CD14-positive monocyte (primary cell): ENCODE results near the gene RALBP1. TPM values are rescaled to one million over a fixed set of nuclear protein-coding genes. Genes with fewer than 3 reads are reported as not detected.

ENCODE experiments used
- DNase-seq, 3 donors: peaks; one replicate each; pipeline ENCODE4 v3.0.0-alpha.2; 2011 to 2022
- H2AFZ ChIP-seq: 2 replicates; pipeline ENCODE4 v1.6.0; 2012; ENCODE audit warnings: mild to moderate bottlenecking, low read depth, low read length, inconsistent platforms; ENCODE audit not compliant: insufficient read depth, poor library complexity, severe bottlenecking
- H3K27ac ChIP-seq, 2 donors: 1 replicate in 1 of 2; 2 replicates in 1 of 2; pipeline ENCODE4 v1.5.1; 2012 to 2013; ENCODE audit warnings: low read length in 2 of 2, control low read depth in 1 of 2, inconsistent platforms in 1 of 2, low read depth in 1 of 2, mild to moderate bottlenecking in 1 of 2
- H3K27me3 ChIP-seq, 2 donors: one replicate each; pipeline versions ENCODE4 v1.6.0 to v1.6.1; 2011 to 2013; ENCODE audit warnings: low read length in 2 of 2; ENCODE audit not compliant: control insufficient read depth in 2 of 2, insufficient read depth in 2 of 2
- H3K36me3 ChIP-seq, 2 donors: replicated peaks in 1 of 2; 1 replicate in 1 of 2; 2 replicates in 1 of 2; pipeline versions ENCODE4 v1.5.1 to v1.6.1; 2012 to 2013; ENCODE audit warnings: low read length in 2 of 2, control low read depth in 1 of 2, inconsistent platforms in 1 of 2, mild to moderate bottlenecking in 1 of 2; ENCODE audit not compliant: insufficient read depth in 2 of 2, control insufficient read depth in 1 of 2
- H3K4me1 ChIP-seq, 2 donors: 1 replicate in 1 of 2; 2 replicates in 1 of 2; pipeline versions ENCODE4 v1.5.1 to v1.6.1; 2012 to 2013; ENCODE audit warnings: low read length in 2 of 2, control low read depth in 1 of 2, inconsistent platforms in 1 of 2, mild to moderate bottlenecking in 1 of 2, moderate library complexity in 1 of 2; ENCODE audit not compliant: insufficient read depth in 2 of 2, control insufficient read depth in 1 of 2
- H3K4me2 ChIP-seq: replicated peaks from 2 replicates; pipeline ENCODE3; 2012; ENCODE audit warnings: low read length, moderate library complexity, mild to moderate bottlenecking; ENCODE audit not compliant: poor library complexity, severe bottlenecking; ENCODE audit errors: extremely low read depth
- H3K4me3 ChIP-seq, 3 experiments: fragments of 200-600 bp in 1 of 3; sonication (generic) in 1 of 3; replicated peaks in 1 of 3; 1 replicate in 2 of 3; 2 replicates in 1 of 3; pipeline ENCODE4 v1.5.1; 2011 to 2013; ENCODE audit warnings: low read length in 3 of 3, mild to moderate bottlenecking in 3 of 3, control low read depth in 2 of 3, low read depth in 2 of 3, inconsistent platforms in 1 of 3, moderate library complexity in 1 of 3
- H3K79me2 ChIP-seq: 2 replicates; pipeline ENCODE4 v1.6.0; 2012; ENCODE audit warnings: mild to moderate bottlenecking, control low read depth, inconsistent platforms, low read length, moderate library complexity; ENCODE audit not compliant: insufficient read depth
- H3K9ac ChIP-seq: 2 replicates; pipeline ENCODE4 v1.6.0; 2017; ENCODE audit warnings: low read length, mild to moderate bottlenecking; ENCODE audit not compliant: insufficient read depth, poor library complexity, severe bottlenecking
- H3K9me3 ChIP-seq, 2 donors: replicated peaks in 1 of 2; 1 replicate in 1 of 2; 2 replicates in 1 of 2; pipeline versions ENCODE4 v1.5.1 to v1.6.1; 2012 to 2013; ENCODE audit warnings: low read length in 2 of 2, control low read depth in 1 of 2; ENCODE audit not compliant: control insufficient read depth in 1 of 2, insufficient read depth in 1 of 2
- H4K20me1 ChIP-seq: 2 replicates; pipeline ENCODE4 v1.6.0; 2012; ENCODE audit warnings: mild to moderate bottlenecking, low read length, control low read depth, moderate library complexity; ENCODE audit not compliant: insufficient read depth
- H3K27ac Mint-ChIP-seq, 7 donors: one replicate each; pipeline ENCODE4 v1.8.0; 2020; ENCODE audit warnings: mild to moderate bottlenecking in 7 of 7, mixed read lengths in 7 of 7, moderate library complexity in 6 of 7, inconsistent platforms in 2 of 7
- H3K27me3 Mint-ChIP-seq, 3 donors: one replicate each; pipeline ENCODE4 v1.8.0; 2021 to 2022; ENCODE audit warnings: low read depth in 3 of 3, mild to moderate bottlenecking in 3 of 3, mixed read lengths in 3 of 3, moderate library complexity in 3 of 3, inconsistent platforms in 1 of 3
- H3K36me3 Mint-ChIP-seq, 2 donors: one replicate each; pipeline ENCODE4 v1.8.0; 2020; ENCODE audit warnings: mixed read lengths in 2 of 2, inconsistent platforms in 1 of 2, mild to moderate bottlenecking in 1 of 2
- H3K4me1 Mint-ChIP-seq: one replicate; pipeline ENCODE4 v1.8.0; 2020; ENCODE audit warnings: mild to moderate bottlenecking, mixed read lengths
- H3K4me3 Mint-ChIP-seq, 2 donors: one replicate each; pipeline ENCODE4 v1.8.0; 2020; ENCODE audit warnings: mild to moderate bottlenecking in 2 of 2, mixed read lengths in 2 of 2, moderate library complexity in 1 of 2
- H3K9me3 Mint-ChIP-seq, 7 donors: one replicate each; pipeline ENCODE4 v1.8.0; 2020 to 2022; ENCODE audit warnings: mixed read lengths in 7 of 7, mild to moderate bottlenecking in 6 of 7, moderate library complexity in 6 of 7, inconsistent platforms in 2 of 7
- CTCF ChIP-seq: fragments of 200-600 bp; IDR thresholded peaks from one replicate; pipeline ENCODE4 v1.8.0; 2022; ENCODE audit warnings: antibody characterized with exemption, mild to moderate bottlenecking
- WGBS: methylation state at CpG from one replicate; pipeline ENCODE4 v1.1.5; 2013; ENCODE audit warnings: missing lambda C conversion rate; ENCODE audit not compliant: insufficient coverage; 5-methylcytosine and 5-hydroxymethylcytosine counted together
- intact Hi-C, 2 donors: fragments of 100-400 bp; cut with micrococcal nuclease; formaldehyde crosslinking; loops; one replicate each; pipeline versions ENCODE4 v1.15.0 to v1.15.1; 2023
- polyA plus RNA-seq, 3 donors: library from polyadenylated mRNA; depleted of rRNA in 1 of 3; unstranded in 2 of 3; stranded (reverse) in 1 of 3; fragments of 300-500 nt in 2 of 3; fragments of >200 nt in 1 of 3; fragmentation: Illumina TruSeq in 2 of 3; gene quantifications; 1 replicate in 2 of 3; 2 replicates in 1 of 3; pipeline ENCODE4 v1.2.3, GENCODE V29; 2012 to 2021

The RALBP1 gene
- polyA plus RNA-seq, 3 donors, result 21.5 to 36.0 (median 32.8) TPM

- peaks cover 0 to 5% of the 10 kb centered on the region in 2 donors for H3K9me3 ChIP-seq
- Mint-ChIP-seq H3K36me3 (peaks cover 6 to 8% of the 10 kb centered on the region in 2 donors), H3K4me3 (peak overlapping the region in 1 of 2 donors; percentile 55), H3K4me1 (peaks cover 39% of the 10 kb centered on the region), H3K27me3 (peaks cover 0 to 2% (median 0%) of the 10 kb centered on the region in 3 donors), H3K9me3 (peaks cover 2 to 11% (median 8%) of the 10 kb centered on the region in 7 donors), H3K27ac (peak overlapping the region in 5 of 7 donors; percentile 18 to 83 (median 58))
- no peaks in the 10 kb centered on the region for H3K36me3 ChIP-seq
- H2AFZ ChIP-seq, result no peak overlapping the region
- peak; percentile 21 to 56 (median 54) for DNase-seq
- intact Hi-C loops, result no loop called here
- peaks cover 47% of the 10 kb centered on the region for H4K20me1 ChIP-seq
- TF ChIP-seq CTCF, result no peak
- H3K4me2 ChIP-seq, result peak overlapping the region; percentile 54
- peaks cover 100% of the 10 kb centered on the region for H3K79me2 ChIP-seq
- peak overlapping the region in 1 of 3 experiments; percentile 44 for H3K4me3 ChIP-seq
- H3K4me1 ChIP-seq, result peaks cover 18 to 27% of the 10 kb centered on the region in 2 donors
- no peak overlapping the region for H3K9ac ChIP-seq
- no CpG with 5 or more reads among the region's 4 CpGs for WGBS
- peak overlapping the region in 1 of 2 donors; percentile 61 for H3K27ac ChIP-seq
- H3K27me3 ChIP-seq, result no peaks in the 10 kb centered on the region
These were observed 13.2 kb downstream of the RALBP1 start for GRCh38 chr18:9488538-9488937.

GRCh38 chr18:9494778-9495331 lies 19.5 kb downstream of the RALBP1 start:
- H3K79me2 ChIP-seq, result peaks cover 97% of the 10 kb centered on the region
- peak overlapping the region; percentile 15 to 42 for H3K27ac ChIP-seq
- H3K36me3 ChIP-seq, result peaks cover 0 to 12% of the 10 kb centered on the region in 2 donors
- peaks cover 0 to 5% of the 10 kb centered on the region in 2 donors for H3K9me3 ChIP-seq
- no peak overlapping the region for H2AFZ ChIP-seq
- peaks cover 59% of the 10 kb centered on the region for H4K20me1 ChIP-seq
- H3K4me2 ChIP-seq, result peak overlapping the region; percentile 35
- H3K4me1 ChIP-seq, result peaks cover 12 to 13% of the 10 kb centered on the region in 2 donors
- H3K27ac Mint-ChIP-seq, result peak overlapping the region in 6 of 7 donors; percentile 38 to 84 (median 66)
- peaks cover 20% of the 10 kb centered on the region for H3K4me1 Mint-ChIP-seq
- intact Hi-C loops, result no loop called here
- peaks cover 14 to 16% of the 10 kb centered on the region in 2 donors for H3K36me3 Mint-ChIP-seq
- 10% methylated on average over 3 of the region's 9 CpGs for WGBS
- no peak for TF ChIP-seq CTCF
- H3K27me3 Mint-ChIP-seq, result peaks cover 0 to under 1% (median 0%) of the 10 kb centered on the region in 3 donors
- peaks cover 4 to 14% (median 8%) of the 10 kb centered on the region in 7 donors for H3K9me3 Mint-ChIP-seq
- DNase-seq, result peak; percentile 51 to 93 (median 58)
- peak overlapping the region; percentile 4 to 12 for H3K4me3 Mint-ChIP-seq
- H3K27me3 ChIP-seq, result no peaks in the 10 kb centered on the region
- H3K9ac ChIP-seq, result no peak overlapping the region
- no peak overlapping the region for H3K4me3 ChIP-seq
